ENCODE measurements around the gene ZBTB46. TPM values are rescaled to one million over a fixed set of nuclear protein-coding genes. Genes with fewer than 3 reads are reported as not detected.

ZBTB46 gene
- total RNA-seq, 5 donors from 2014 or later (not counting 1 experiment from before 2014, with no cell fraction given), result 0.20 to 0.95 (median 0.30) TPM

DNA sequence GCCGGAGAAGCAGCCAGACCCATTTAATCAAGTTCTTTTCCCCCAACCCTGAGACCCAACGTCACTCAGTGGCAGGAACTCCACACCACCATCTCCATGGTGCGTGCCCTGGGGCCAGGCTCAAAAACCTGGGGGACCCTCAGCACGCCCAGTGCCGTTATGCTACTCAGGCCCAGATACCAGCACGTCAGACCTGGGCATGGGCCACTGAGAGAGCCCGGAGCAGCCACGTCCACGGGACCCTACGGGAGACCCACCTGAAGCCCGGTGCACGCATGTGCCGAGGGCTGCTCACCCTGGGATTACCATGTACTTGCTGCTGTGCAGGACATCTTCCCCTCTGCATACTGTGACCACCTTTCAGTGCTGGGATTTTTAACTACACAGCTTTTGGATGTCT, 77.7 kb downstream of the ZBTB46 start:
- 97% methylated on average over 13 of the region's 13 CpGs for WGBS (ENCODE audit: insufficient coverage)
- Histone ChIP-seq H3K4me1 (ENCODE audit: control insufficient read depth in 1 of 2, extremely low read depth in 1 of 2, insufficient read depth in 2 of 2, low read length in 2 of 2) (peaks cover 18 to 43% of the 10 kb centered on the region in 2 experiments), H3K36me3 (ENCODE audit: control insufficient read depth in 2 of 2, extremely low read depth in 1 of 2, insufficient read depth in 1 of 2, low read length in 1 of 2) (no peaks in the 10 kb centered on the region), H3K4me3 (ENCODE audit: control insufficient read depth in 1 of 2, extremely low read depth in 1 of 2, low read length in 1 of 2) (no peak overlapping the region), H3K9me3 (no peaks in the 10 kb centered on the region), H3K27ac (ENCODE audit: low read length) (no peak overlapping the region), H3K27me3 (replicated peaks in 1 of 2; ENCODE audit: control insufficient read depth in 2 of 2, extremely low read depth in 1 of 2, insufficient read depth in 2 of 2, low read length in 1 of 2) (no peaks in the 10 kb centered on the region)
- Mint-ChIP-seq H3K4me1 (peaks cover 36 to 48% (median 37%) of the 10 kb centered on the region in 3 donors), H3K27me3 (no peaks in the 10 kb centered on the region), H3K36me3 (no peaks in the 10 kb centered on the region), H3K27ac (no peak overlapping the region), H3K4me3 (no peak overlapping the region), H3K9me3 (no peaks in the 10 kb centered on the region)
- CTCF ChIA-PET, result no interaction called here
- DNase-seq (no peak), ATAC-seq (replicated peaks in 1 of 4) (no peak)
- POLR2A ChIA-PET, result no interaction called here

DNA sequence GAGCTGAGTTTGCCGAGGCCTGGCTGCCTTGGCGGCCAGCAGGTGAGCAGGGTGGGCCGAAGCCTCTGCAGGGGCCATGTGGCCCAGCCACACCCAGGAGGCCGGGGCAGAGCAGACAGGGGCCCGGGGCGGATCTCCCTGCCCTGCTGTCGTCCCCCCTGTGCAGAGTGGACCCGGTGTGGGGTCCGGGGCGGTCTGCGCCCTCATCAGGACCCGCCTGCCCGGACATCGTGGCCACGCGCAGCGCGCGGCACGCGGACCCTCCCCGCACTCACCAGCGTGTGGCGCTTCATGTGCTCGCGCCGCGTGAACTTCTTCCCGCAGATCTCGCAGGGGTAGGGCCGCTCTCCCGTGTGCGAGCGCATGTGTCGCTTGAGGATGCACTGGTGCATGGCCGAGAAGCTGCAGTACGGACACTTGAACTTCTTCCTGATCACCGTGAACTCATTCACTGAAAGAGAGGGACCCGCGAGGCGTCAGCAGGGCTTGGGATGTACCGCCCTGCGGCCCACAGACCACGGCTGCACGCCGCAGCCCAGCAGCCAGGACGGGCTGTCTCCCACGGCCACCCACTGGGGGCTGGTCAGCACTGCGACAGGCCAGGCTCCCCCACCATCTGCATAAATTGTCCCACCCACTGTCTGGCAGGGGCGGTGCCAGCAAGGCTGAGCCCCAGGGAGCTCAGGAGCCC, 78.5 kb downstream of the ZBTB46 start:
- Mint-ChIP-seq H3K4me3 (peak overlapping the region in 1 of 3 donors; percentile 62), H3K27me3 (no peaks in the 10 kb centered on the region), H3K36me3 (no peaks in the 10 kb centered on the region), H3K4me1 (peaks cover 36 to 47% (median 37%) of the 10 kb centered on the region in 3 donors), H3K9me3 (no peaks in the 10 kb centered on the region), H3K27ac (peak overlapping the region in 1 of 2 donors; percentile 55)
- WGBS (ENCODE audit: insufficient coverage), result 97% methylated on average over 49 of the region's 50 CpGs
- DNase-seq (no peak), ATAC-seq (replicated peaks in 1 of 4) (no peak)
- Histone ChIP-seq H3K9me3 (no peaks in the 10 kb centered on the region), H3K4me1 (ENCODE audit: control insufficient read depth in 1 of 2, extremely low read depth in 1 of 2, insufficient read depth in 2 of 2, low read length in 2 of 2) (peaks cover 18 to 52% of the 10 kb centered on the region in 2 experiments), H3K4me3 (ENCODE audit: control insufficient read depth in 1 of 2, extremely low read depth in 1 of 2, low read length in 1 of 2) (no peak overlapping the region), H3K27me3 (replicated peaks in 1 of 2; ENCODE audit: control insufficient read depth in 2 of 2, extremely low read depth in 1 of 2, insufficient read depth in 2 of 2, low read length in 1 of 2) (no peaks in the 10 kb centered on the region), H3K36me3 (ENCODE audit: control insufficient read depth in 2 of 2, extremely low read depth in 1 of 2, insufficient read depth in 1 of 2, low read length in 1 of 2) (no peaks in the 10 kb centered on the region), H3K27ac (ENCODE audit: low read length) (no peak overlapping the region)
- POLR2A ChIA-PET, result no interaction called here
- CTCF ChIA-PET, result no interaction called here

DNA sequence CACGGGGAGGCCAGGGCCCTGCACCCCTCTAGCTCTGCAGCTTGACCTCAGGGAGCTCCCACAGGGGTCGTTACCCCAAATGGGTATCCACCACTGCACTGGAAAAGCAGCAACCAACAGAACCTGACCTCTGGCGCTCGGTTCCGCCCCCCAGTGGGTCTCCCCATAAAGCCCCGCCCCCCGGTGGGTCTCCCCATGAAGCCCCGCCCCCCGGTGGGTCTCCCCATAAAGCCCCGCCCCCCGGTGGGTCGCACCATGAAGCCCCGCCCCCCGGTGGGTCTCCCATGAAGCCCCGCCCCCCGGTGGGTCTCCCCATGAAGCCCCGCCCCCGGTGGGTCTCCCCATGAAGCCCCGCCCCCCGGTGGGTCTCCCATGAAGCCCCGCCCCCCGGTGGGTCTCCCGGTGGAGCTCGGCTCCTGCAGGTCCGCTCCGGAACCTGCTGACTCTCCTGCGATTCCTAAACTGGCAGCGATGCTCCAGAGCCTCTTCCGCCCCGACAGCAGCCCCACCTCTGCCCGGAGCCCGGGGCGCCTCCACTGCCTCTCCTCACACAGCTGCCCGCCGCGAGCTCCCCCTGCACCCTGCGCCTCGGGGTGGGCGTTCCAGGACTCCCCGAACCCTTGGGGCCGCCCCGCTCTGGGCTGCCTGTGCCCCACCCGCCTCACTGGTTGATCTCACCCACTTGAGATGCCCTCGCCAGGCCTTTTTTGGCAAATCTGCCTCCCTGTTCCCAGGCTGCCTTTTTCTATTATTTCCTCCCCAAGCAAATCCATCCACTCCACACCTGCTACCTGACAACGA, 79.4 kb downstream of the ZBTB46 start:
- Mint-ChIP-seq H3K27me3 (no peaks in the 10 kb centered on the region), H3K27ac (peak overlapping the region; percentile 96 to 97), H3K4me1 (peaks cover 33 to 38% (median 35%) of the 10 kb centered on the region in 3 donors), H3K4me3 (peak overlapping the region; percentile 64 to 72 (median 66)), H3K9me3 (no peaks in the 10 kb centered on the region), H3K36me3 (no peaks in the 10 kb centered on the region)
- Histone ChIP-seq H3K27ac (ENCODE audit: low read length) (peak overlapping the region; percentile 71), H3K4me1 (ENCODE audit: control insufficient read depth in 1 of 2, extremely low read depth in 1 of 2, insufficient read depth in 2 of 2, low read length in 2 of 2) (peaks cover 16 to 51% of the 10 kb centered on the region in 2 experiments), H3K36me3 (ENCODE audit: control insufficient read depth in 2 of 2, extremely low read depth in 1 of 2, insufficient read depth in 1 of 2, low read length in 1 of 2) (no peaks in the 10 kb centered on the region), H3K4me3 (ENCODE audit: control insufficient read depth in 1 of 2, extremely low read depth in 1 of 2, low read length in 1 of 2) (peak overlapping the region in 1 of 2 donors; percentile 37), H3K9me3 (no peaks in the 10 kb centered on the region), H3K27me3 (replicated peaks in 1 of 2; ENCODE audit: control insufficient read depth in 2 of 2, extremely low read depth in 1 of 2, insufficient read depth in 2 of 2, low read length in 1 of 2) (no peaks in the 10 kb centered on the region)
- DNase-seq (peak in 1 of 35 experiments; percentile 25), ATAC-seq (replicated peaks in 1 of 4) (peak in 3 of 4 experiments; percentile 7 to 14 (median 8))
- ChIA-PET CTCF (interaction anchor here in 1 of 2 donors (0.7 kb wide), 1 partner anchor 228 kb away, joined by 4 read pairs; the partner anchor contains the start of gene SAMD10), POLR2A (no interaction called here)
- 81% methylated on average over 20 of the region's 45 CpGs for WGBS (ENCODE audit: insufficient coverage)

DNA sequence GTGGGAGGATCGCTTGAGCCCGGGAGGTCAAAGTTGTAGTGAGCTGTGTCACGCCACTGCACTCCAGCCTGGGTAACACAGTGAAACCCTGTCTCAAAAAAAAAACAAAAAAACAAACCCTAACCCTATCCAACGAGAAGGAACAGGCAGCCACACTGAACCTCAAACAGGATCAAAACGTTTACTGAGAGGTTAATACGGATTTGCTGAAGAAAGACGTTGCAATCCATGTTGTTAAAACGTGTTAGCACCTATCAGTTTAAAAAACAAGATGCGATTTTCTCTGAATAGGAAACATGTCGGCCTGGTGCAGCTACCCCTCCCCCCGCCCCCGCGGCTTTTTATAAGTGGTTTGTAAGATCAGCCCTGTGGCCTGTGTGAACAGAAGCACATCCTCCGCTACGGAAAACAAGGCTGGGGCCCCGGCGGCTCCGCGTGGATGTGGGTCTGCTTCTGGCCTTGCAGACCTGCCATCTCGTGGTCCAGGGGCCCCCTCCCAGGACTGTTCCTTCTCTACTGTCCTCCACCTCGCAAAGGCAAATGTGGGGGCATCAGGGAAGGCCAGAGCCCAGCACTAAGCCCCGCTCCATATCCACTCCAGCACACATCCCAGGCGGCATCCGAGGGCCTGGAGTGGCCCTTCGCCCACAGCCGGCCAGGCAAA, 80.1 kb downstream of the ZBTB46 start:
- Mint-ChIP-seq H3K27ac (peak overlapping the region; percentile 96 to 97), H3K4me1 (peaks cover 30 to 32% (median 31%) of the 10 kb centered on the region in 3 donors), H3K27me3 (no peaks in the 10 kb centered on the region), H3K9me3 (no peaks in the 10 kb centered on the region), H3K36me3 (no peaks in the 10 kb centered on the region), H3K4me3 (peak overlapping the region; percentile 64 to 72 (median 66))
- Histone ChIP-seq H3K36me3 (ENCODE audit: control insufficient read depth in 2 of 2, extremely low read depth in 1 of 2, insufficient read depth in 1 of 2, low read length in 1 of 2) (no peaks in the 10 kb centered on the region), H3K27ac (ENCODE audit: low read length) (peak overlapping the region; percentile 71), H3K4me1 (ENCODE audit: control insufficient read depth in 1 of 2, extremely low read depth in 1 of 2, insufficient read depth in 2 of 2, low read length in 2 of 2) (peaks cover 15 to 48% of the 10 kb centered on the region in 2 experiments), H3K27me3 (replicated peaks in 1 of 2; ENCODE audit: control insufficient read depth in 2 of 2, extremely low read depth in 1 of 2, insufficient read depth in 2 of 2, low read length in 1 of 2) (no peaks in the 10 kb centered on the region), H3K4me3 (ENCODE audit: control insufficient read depth in 1 of 2, extremely low read depth in 1 of 2, low read length in 1 of 2) (peak overlapping the region; percentile 28 to 37), H3K9me3 (no peaks in the 10 kb centered on the region)
- ChIA-PET CTCF (interaction anchor here in 1 of 2 donors (0.6 kb wide), 1 partner anchor 11 kb away, joined by 3 read pairs; no protein-coding TSS in a partner anchor), POLR2A (interaction anchor here in 1 of 2 donors (0.5 kb wide), 1 partner anchor 1007 kb away, joined by 3 read pairs; no protein-coding TSS in a partner anchor)
- DNase-seq (peak in 33 of 35 experiments; percentile 42 to 83 (median 61)), ATAC-seq (replicated peaks in 1 of 4) (peak; percentile 94 to 98 (median 95))
- WGBS (ENCODE audit: insufficient coverage), result 15% methylated on average over 18 of the region's 26 CpGs

DNA sequence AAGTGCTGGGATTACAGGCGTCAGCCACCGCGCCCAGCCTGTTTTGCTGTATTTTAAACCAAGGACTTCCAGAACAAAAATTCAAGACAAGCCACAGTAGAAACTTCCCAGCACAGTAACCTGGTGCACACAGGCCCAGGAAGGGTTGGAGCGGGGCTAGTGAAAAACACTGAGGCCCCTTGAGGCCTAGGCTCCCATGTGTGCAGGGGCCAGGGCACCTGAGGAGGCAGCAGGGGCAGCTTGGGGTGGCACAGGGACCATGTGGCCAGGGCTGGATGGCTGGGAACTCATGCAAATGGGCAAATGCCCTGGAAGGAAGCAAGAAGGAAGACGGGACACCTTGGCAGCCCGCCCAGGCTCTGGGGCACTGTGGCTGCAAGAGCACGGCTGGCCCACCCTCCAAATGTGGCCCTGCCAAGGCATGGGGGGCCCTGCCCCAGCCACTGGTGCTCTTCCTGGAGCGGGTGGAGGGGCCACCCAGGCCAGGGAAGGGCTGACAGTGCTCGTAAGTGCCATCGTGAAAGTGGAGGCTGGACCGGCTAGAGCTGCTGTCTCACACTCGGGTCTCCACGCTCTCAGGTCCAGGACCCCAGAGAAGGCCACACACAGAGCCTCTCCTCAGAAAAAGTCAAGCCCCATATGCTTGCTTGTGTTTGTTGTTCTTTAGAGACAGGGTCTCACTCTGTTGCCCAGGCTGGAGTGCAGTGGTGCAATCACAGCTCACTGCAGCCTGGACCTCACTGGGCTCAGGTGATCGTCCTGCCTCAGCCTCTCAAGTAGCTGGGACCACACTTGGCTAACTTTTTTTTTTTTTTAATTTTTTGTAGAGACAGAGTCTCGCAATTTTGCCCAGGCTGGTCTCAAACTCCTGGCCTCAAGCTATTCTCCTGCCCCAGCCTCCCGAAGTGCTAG, 81.2 kb downstream of the ZBTB46 start:
- no peaks in the 10 kb centered on the region for H3K27me3 Mint-ChIP-seq
- peak overlapping the region in 1 of 3 donors; percentile 72 for H3K4me3 Mint-ChIP-seq
- no peaks in the 10 kb centered on the region for H3K36me3 Mint-ChIP-seq
- WGBS (ENCODE audit: insufficient coverage), result 98% methylated on average over 14 of the region's 16 CpGs
- H3K27ac ChIP-seq (ENCODE audit: low read length), result peak overlapping the region; percentile 71
- peak overlapping the region; percentile 96 to 97 for H3K27ac Mint-ChIP-seq
- peaks cover 24 to 34% (median 29%) of the 10 kb centered on the region in 3 donors for H3K4me1 Mint-ChIP-seq
- ChIA-PET CTCF (interaction anchor here in 1 of 2 donors (0.6 kb wide), 1 partner anchor 28 kb away, joined by 5 read pairs; no protein-coding TSS in a partner anchor), POLR2A (no interaction called here)
- DNase-seq, result no peak
- no peaks in the 10 kb centered on the region for H3K36me3 ChIP-seq (ENCODE audit: control insufficient read depth in 2 of 2, extremely low read depth in 1 of 2, insufficient read depth in 1 of 2, low read length in 1 of 2)
- no peaks in the 10 kb centered on the region for H3K27me3 ChIP-seq (replicated peaks in 1 of 2; ENCODE audit: control insufficient read depth in 2 of 2, extremely low read depth in 1 of 2, insufficient read depth in 2 of 2, low read length in 1 of 2)
- no peaks in the 10 kb centered on the region for H3K9me3 Mint-ChIP-seq
- ATAC-seq (replicated peaks in 1 of 4), result no peak
- H3K9me3 ChIP-seq, result no peaks in the 10 kb centered on the region
- H3K4me1 ChIP-seq (ENCODE audit: control insufficient read depth in 1 of 2, extremely low read depth in 1 of 2, insufficient read depth in 2 of 2, low read length in 2 of 2), result peaks cover 15 to 48% of the 10 kb centered on the region in 2 experiments
- H3K4me3 ChIP-seq (ENCODE audit: control insufficient read depth in 1 of 2, extremely low read depth in 1 of 2, low read length in 1 of 2), result no peak overlapping the region
